Epithelial cell of esophagus (primary cell): ENCODE results near the gene CASQ2.

Experiments used
- DNase-seq: peaks from one replicate; pipeline ENCODE4 v3.0.0; 2010; ENCODE audit warnings: low read depth
- H3K4me3 ChIP-seq: 2 replicates; pipeline ENCODE4 v1.5.1; 2011; ENCODE audit warnings: mild to moderate bottlenecking, low read length, control low read depth
- TF ChIP-seq, protein P1 (sequence below): IDR thresholded peaks from 2 replicates; pipeline ENCODE4 v1.5.1; 2011; ENCODE audit warnings: low read depth, mild to moderate bottlenecking, low read length, control low read depth, inconsistent platforms; ENCODE audit not compliant: insufficient read depth; ENCODE audit errors: missing control alignments

CASQ2 gene

DNA sequence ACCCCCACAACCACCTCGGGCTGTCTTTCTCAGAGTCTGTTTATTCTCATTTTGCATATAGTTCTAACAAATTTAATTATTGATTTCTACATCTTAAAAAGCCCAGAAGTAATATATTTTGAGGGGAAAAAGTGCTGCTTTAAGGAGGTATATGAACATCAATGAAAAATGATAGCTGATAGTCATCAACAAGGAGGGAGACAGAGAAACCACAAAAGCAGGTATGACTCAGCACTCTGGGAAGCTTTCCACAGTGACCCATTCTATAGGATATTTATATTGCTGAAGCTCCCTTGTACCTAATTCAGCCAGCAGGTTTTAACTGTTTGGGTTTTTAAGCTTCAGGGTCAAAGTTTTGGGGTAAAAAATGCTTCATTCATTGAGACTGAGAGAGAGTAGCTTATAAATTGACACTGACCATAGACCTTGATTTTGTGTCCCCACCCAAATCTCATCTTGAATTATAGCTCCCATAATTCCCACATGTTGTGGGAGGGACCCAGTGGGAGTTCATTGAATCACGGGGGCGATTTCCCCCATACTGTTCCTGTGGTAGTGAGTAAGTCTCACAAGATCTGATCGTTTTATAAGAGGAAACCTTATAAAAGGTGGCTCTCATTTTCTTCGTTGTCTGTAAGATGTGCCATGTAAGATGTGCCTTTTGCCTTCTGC lies 99.4 kb downstream of the CASQ2 start:
- peak; percentile 87 for DNase-seq
- no peak overlapping the region for H3K4me3 ChIP-seq
- TF ChIP-seq, protein P1, sequence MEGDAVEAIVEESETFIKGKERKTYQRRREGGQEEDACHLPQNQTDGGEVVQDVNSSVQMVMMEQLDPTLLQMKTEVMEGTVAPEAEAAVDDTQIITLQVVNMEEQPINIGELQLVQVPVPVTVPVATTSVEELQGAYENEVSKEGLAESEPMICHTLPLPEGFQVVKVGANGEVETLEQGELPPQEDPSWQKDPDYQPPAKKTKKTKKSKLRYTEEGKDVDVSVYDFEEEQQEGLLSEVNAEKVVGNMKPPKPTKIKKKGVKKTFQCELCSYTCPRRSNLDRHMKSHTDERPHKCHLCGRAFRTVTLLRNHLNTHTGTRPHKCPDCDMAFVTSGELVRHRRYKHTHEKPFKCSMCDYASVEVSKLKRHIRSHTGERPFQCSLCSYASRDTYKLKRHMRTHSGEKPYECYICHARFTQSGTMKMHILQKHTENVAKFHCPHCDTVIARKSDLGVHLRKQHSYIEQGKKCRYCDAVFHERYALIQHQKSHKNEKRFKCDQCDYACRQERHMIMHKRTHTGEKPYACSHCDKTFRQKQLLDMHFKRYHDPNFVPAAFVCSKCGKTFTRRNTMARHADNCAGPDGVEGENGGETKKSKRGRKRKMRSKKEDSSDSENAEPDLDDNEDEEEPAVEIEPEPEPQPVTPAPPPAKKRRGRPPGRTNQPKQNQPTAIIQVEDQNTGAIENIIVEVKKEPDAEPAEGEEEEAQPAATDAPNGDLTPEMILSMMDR = no peak

DNA sequence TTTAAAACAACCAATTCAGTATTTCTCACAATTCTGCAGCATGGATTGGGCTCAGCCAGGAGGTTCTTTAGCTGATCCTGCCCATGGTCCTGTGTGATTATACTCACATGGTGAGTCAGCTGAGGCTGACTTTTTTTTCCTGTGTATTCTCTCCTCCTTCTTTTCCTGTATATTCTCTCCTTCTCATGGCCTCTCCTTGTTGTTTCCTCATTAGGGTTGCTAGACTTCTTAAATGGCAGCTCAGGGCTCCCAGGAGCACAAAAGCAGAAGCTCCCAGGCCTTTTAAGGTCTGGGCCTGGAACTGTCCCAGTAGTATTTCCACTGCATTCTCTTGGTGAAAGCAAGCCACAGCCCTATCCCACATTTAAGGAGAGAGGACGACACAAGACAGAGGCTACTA lies 99.9 kb downstream of the CASQ2 start:
- TF ChIP-seq, protein P1 = no peak
- no peak for DNase-seq
- H3K4me3 ChIP-seq = no peak overlapping the region

DNA sequence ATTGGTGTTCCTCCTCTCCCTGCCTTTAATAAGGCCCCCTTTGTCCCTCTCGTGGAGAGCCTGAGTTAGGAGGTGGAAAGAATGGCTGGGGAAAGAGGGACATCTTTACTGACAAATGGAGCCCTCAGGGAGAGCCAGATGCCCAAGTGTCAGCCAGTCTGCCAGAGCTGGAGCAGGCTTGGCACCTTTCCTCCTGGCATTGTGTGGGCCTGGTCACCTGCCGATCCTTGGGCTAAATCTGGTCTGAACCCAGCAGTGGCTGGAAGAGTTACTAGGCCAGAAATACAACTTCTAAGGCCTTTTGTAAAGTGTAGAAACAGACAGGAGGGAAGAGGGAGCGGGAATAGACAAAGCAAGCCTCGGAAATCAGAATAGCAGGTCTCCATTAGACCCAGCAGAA lies 101.8 kb downstream of the CASQ2 start:
- no peak overlapping the region for H3K4me3 ChIP-seq
- DNase-seq = no peak
- TF ChIP-seq, protein P1 = no peak

DNA sequence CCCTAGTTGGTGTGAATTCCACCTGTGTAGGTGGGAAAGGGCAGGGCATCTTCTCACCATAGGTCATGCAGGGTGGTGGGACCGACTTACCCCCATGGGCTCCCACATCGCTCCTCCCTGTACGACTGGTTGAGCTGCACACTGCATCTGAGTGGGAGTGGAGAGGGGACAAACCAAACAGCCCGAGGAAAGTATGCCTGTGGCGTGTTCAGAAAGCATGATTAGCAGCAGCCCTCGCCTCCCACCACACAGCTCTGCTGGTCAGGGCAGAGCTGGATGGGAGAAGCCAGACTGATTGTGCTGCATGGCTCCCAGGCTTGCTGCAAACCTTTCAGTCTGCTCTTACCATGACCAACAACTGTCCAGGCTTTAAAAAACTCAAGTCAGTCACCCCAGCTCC lies 102.3 kb downstream of the CASQ2 start:
- H3K4me3 ChIP-seq = no peak overlapping the region
- TF ChIP-seq, protein P1 = no peak
- DNase-seq = no peak

DNA sequence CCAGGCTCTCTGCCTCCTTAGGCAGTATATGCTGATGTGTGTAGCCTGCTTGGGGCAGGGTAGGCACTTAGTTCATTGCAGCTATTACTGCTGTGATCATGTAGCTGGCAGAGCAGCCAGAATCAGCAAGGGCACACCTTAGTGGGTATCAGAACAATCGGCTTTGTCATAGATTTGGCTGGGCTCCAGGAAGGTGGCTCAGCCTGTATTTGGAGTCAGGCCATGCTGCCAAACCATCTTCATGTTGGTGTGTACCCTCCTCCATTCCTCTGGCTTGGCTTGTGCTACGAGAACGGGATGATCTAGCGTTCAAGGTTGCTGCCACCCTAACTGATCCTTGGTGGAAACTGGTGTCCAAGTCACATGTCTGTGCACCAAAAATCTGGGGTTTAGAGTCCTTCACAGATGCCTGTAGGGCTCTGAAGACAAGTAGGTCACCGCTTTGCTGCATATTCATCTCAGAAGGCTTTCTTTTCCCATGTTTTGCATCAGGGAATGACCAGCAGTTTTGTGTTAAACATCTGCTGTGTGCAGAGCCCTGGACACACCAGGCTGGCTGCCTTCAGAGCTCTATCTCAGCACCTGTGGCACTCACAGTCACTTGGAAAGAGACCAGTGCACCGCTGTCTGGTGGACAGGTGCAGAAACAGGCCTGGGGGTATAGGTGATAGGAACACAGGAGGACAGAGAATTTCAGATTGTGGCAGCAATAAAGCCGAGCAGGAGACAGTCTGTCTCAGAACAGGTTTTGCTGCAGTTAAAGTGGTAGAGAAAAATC lies 103.0 kb downstream of the CASQ2 start:
- H3K4me3 ChIP-seq = no peak overlapping the region
- TF ChIP-seq, protein P1 = no peak
- DNase-seq = peak; percentile 79

DNA sequence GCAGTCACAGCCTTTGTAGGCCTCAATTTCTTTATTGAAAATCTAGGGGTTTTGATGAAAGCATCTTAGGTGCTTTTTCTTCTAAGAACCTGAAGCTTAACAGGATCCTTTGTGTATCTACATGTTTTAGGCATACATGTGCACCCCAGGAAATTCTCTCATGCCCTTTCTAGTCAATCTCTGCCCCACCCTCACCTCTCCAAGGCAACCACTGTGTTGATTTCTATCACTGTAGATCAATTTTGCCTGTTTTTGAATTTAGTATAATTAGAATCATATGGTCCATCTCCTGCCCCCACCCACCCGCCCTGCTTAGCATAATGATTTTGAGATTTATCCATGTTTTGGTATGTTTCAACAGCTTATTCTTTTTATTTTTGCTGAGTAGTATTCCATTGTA lies 107.4 kb downstream of the CASQ2 start:
- H3K4me3 ChIP-seq = no peak overlapping the region
- DNase-seq = no peak
- TF ChIP-seq, protein P1 = no peak
